Rectal smooth muscle tissue (tissue), 1 donor: Measurements from ENCODE around the gene FARP1.

Experiments
- H3K27ac ChIP-seq: one replicate; pipeline ENCODE4 v1.7.0; 2013; ENCODE audit warnings: low read depth, low read length, inconsistent platforms
- H3K27me3 ChIP-seq: one replicate; pipeline ENCODE4 v1.7.0; 2013; ENCODE audit warnings: low read length; ENCODE audit not compliant: control insufficient read depth, insufficient read depth
- H3K36me3 ChIP-seq: one replicate; pipeline ENCODE4 v1.7.0; 2013; ENCODE audit warnings: low read length; ENCODE audit not compliant: control insufficient read depth, insufficient read depth
- H3K4me1 ChIP-seq: one replicate; pipeline ENCODE4 v1.7.0; 2013; ENCODE audit warnings: low read length; ENCODE audit not compliant: control insufficient read depth, insufficient read depth
- H3K4me3 ChIP-seq: one replicate; pipeline ENCODE4 v1.7.0; 2013; ENCODE audit warnings: low read length
- H3K9ac ChIP-seq: one replicate; pipeline ENCODE4 v1.7.0; 2013; ENCODE audit warnings: low read length

Gene FARP1

GRCh38 chr13:98109226-98109853 lies 33.6 kb upstream of the FARP1 start:
- H3K4me3 ChIP-seq: no peak overlapping the region
- no peak overlapping the region for H3K27ac ChIP-seq
- H3K36me3 ChIP-seq: no peaks in the 10 kb centered on the region
- H3K27me3 ChIP-seq: no peaks in the 10 kb centered on the region
- no peak overlapping the region for H3K9ac ChIP-seq
- H3K4me1 ChIP-seq: no peaks in the 10 kb centered on the region

- no peak overlapping the region for H3K4me3 ChIP-seq
- H3K4me1 ChIP-seq: no peaks in the 10 kb centered on the region
- H3K27me3 ChIP-seq: no peaks in the 10 kb centered on the region
- H3K27ac ChIP-seq: no peak overlapping the region
- H3K9ac ChIP-seq: no peak overlapping the region
- no peaks in the 10 kb centered on the region for H3K36me3 ChIP-seq
Measured at GRCh38 chr13:98110749-98111148, 32.1 kb upstream of the FARP1 start.

- no peaks in the 10 kb centered on the region for H3K36me3 ChIP-seq
- H3K9ac ChIP-seq: no peak overlapping the region
- no peaks in the 10 kb centered on the region for H3K4me1 ChIP-seq
- no peaks in the 10 kb centered on the region for H3K27me3 ChIP-seq
- H3K4me3 ChIP-seq: no peak overlapping the region
- no peak overlapping the region for H3K27ac ChIP-seq
Measured at GRCh38 chr13:98111168-98112098, 31.5 kb upstream of the FARP1 start.

GRCh38 chr13:98112456-98112855 lies 30.4 kb upstream of the FARP1 start:
- no peak overlapping the region for H3K4me3 ChIP-seq
- H3K36me3 ChIP-seq: no peaks in the 10 kb centered on the region
- H3K27me3 ChIP-seq: no peaks in the 10 kb centered on the region
- no peaks in the 10 kb centered on the region for H3K4me1 ChIP-seq
- H3K9ac ChIP-seq: no peak overlapping the region
- no peak overlapping the region for H3K27ac ChIP-seq

- Histone ChIP-seq H3K27me3 (no peaks in the 10 kb centered on the region), H3K4me1 (no peaks in the 10 kb centered on the region)
Measured at GRCh38 chr13:98118865-98119264, 24.0 kb upstream of the FARP1 start.

GRCh38 chr13:98123176-98123575 lies 19.7 kb upstream of the FARP1 start:
- Histone ChIP-seq H3K27ac (no peak overlapping the region), H3K4me3 (no peak overlapping the region), H3K4me1 (no peaks in the 10 kb centered on the region), H3K36me3 (no peaks in the 10 kb centered on the region), H3K27me3 (no peaks in the 10 kb centered on the region), H3K9ac (no peak overlapping the region)

More at GRCh38 chr13:98118865-98119264, 24.0 kb upstream of the FARP1 start:
- no peak overlapping the region for H3K27ac ChIP-seq
- H3K9ac ChIP-seq: no peak overlapping the region
- H3K4me3 ChIP-seq: no peak overlapping the region
- no peaks in the 10 kb centered on the region for H3K36me3 ChIP-seq

GRCh38 chr13:98129059-98129746 lies 13.7 kb upstream of the FARP1 start:
- Histone ChIP-seq H3K27ac (no peak overlapping the region), H3K9ac (no peak overlapping the region), H3K27me3 (no peaks in the 10 kb centered on the region), H3K4me1 (no peaks in the 10 kb centered on the region), H3K36me3 (no peaks in the 10 kb centered on the region), H3K4me3 (no peak overlapping the region)

GRCh38 chr13:98133946-98134345 lies 8.9 kb upstream of the FARP1 start:
- Histone ChIP-seq H3K27ac (no peak overlapping the region), H3K27me3 (no peaks in the 10 kb centered on the region), H3K4me1 (no peaks in the 10 kb centered on the region)

GRCh38 chr13:98134901-98135300 lies 8.0 kb upstream of the FARP1 start:
- Histone ChIP-seq H3K36me3 (no peaks in the 10 kb centered on the region), H3K9ac (no peak overlapping the region), H3K27me3 (no peaks in the 10 kb centered on the region), H3K27ac (no peak overlapping the region), H3K4me1 (no peaks in the 10 kb centered on the region), H3K4me3 (no peak overlapping the region)

More at GRCh38 chr13:98133946-98134345, 8.9 kb upstream of the FARP1 start:
- Histone ChIP-seq H3K9ac (no peak overlapping the region), H3K4me3 (no peak overlapping the region), H3K36me3 (no peaks in the 10 kb centered on the region)

GRCh38 chr13:98141091-98141490 lies 1.8 kb upstream of the FARP1 start:
- no peak overlapping the region for H3K4me3 ChIP-seq

GRCh38 chr13:98141509-98142379 lies 1.1 kb upstream of the FARP1 start:
- peak overlapping the region; percentile 68 for H3K9ac ChIP-seq
- H3K27me3 ChIP-seq: no peaks in the 10 kb centered on the region
- peak overlapping the region; percentile 45 for H3K27ac ChIP-seq

More at GRCh38 chr13:98141091-98141490, 1.8 kb upstream of the FARP1 start:
- H3K27ac ChIP-seq: no peak overlapping the region
- no peaks in the 10 kb centered on the region for H3K36me3 ChIP-seq
- H3K4me1 ChIP-seq: peaks cover 5% of the 10 kb centered on the region
- H3K9ac ChIP-seq: no peak overlapping the region
- no peaks in the 10 kb centered on the region for H3K27me3 ChIP-seq

More at GRCh38 chr13:98141509-98142379, 1.1 kb upstream of the FARP1 start:
- H3K4me3 ChIP-seq: peak overlapping the region; percentile 70
- no peaks in the 10 kb centered on the region for H3K36me3 ChIP-seq
- H3K4me1 ChIP-seq: peaks cover 5% of the 10 kb centered on the region
